Lower leg skin (tissue), 3 donors: Measurements from ENCODE around the gene CHAC1.

Experiments
- CTCF ChIP-seq, 3 donors: fragments of 450-650 bp; IDR thresholded peaks; one replicate each; pipeline ENCODE4 v1.5.1; 2016; ENCODE audit warnings: antibody characterized with exemption in 3 of 3, mild to moderate bottlenecking in 3 of 3, moderate library complexity in 2 of 3
- POLR2A ChIP-seq, 2 donors: fragments of 450-650 bp; IDR thresholded peaks; one replicate each; pipeline ENCODE4 v1.6.1; 2016 to 2017; ENCODE audit warnings: antibody characterized with exemption in 2 of 2, mild to moderate bottlenecking in 1 of 2, moderate library complexity in 1 of 2

DNA sequence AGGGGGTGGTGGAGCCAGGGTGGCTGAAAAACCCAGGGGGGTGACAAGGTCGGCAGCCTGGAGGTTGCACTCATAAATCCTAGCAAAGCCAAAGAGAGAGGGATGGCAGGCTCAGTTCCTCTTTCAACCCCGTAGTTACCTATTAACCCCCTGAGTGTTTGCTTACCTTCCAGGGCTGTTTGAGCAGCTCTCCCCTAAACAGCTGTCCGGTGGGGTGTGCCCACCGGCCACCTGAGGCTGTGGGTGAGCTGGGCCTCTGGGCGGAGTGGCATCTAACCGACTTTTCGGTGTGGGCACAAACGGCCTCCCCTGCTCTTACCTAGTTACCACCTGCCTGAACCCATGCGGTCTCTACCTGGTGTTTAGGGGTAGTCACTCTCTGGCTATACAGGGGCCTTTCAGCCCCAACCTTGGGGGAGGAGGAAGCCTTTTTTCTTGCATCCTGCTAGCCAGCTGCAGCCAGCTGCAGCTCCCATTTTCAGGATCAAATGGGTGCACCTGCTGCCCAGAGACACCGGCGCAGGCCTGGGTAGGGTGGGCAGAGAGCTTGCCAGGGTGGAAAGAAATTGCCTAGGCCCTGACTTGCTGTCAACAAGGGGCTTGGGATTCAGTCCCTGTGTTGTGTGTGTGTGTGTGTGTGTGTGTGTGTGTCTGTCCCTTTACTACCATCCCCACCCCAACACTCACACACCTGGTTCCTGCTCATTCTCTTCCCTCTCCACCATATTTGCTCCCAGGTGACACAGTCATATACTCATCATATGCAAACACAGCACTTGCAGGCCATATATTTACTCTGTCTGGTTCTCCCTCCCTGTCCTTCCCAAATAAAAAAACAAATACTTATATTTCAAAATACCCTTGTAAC, 20.4 kb upstream of the CHAC1 start:
- TF ChIP-seq POLR2A (IDR thresholded peaks at IDR 0.05) (no peak), CTCF (IDR thresholded peaks at IDR 0.05) (no peak)
